ENCODE data around the gene ENKD1. TPM values are rescaled to one million over a fixed set of nuclear protein-coding genes. Genes with fewer than 3 reads are reported as not detected.

The ENKD1 gene
- total RNA-seq, 2 experiments from 2014 or later = 9.3 to 10.7 TPM

- peaks cover 10% of the 10 kb centered on the region for H3K36me3 Mint-ChIP-seq
- no peak for DNase-seq
- H3K27ac Mint-ChIP-seq = no peak overlapping the region
- H3K9me3 Mint-ChIP-seq = no peaks in the 10 kb centered on the region
- no peaks in the 10 kb centered on the region for H3K27me3 Mint-ChIP-seq
- H3K4me3 Mint-ChIP-seq = no peak overlapping the region
- H3K4me1 Mint-ChIP-seq = peaks cover 34% of the 10 kb centered on the region
Observed at GRCh38 chr16:67662653-67663010, 3.9 kb downstream of the ENKD1 start.

GRCh38 chr16:67661886-67662652 is 4.5 kb downstream of the ENKD1 start:
- Mint-ChIP-seq H3K36me3 (peaks cover 10% of the 10 kb centered on the region), H3K4me1 (peaks cover 32% of the 10 kb centered on the region), H3K9me3 (no peaks in the 10 kb centered on the region), H3K4me3 (peak overlapping the region; percentile 92), H3K27ac (no peak overlapping the region), H3K27me3 (no peaks in the 10 kb centered on the region)
- no peak for DNase-seq

GRCh38 chr16:67661101-67661761 is 5.3 kb downstream of the ENKD1 start:
- peak; percentile 24 for DNase-seq
- H3K9me3 Mint-ChIP-seq = no peaks in the 10 kb centered on the region
- peaks cover 10% of the 10 kb centered on the region for H3K36me3 Mint-ChIP-seq
- H3K4me1 Mint-ChIP-seq = peaks cover 32% of the 10 kb centered on the region
- H3K4me3 Mint-ChIP-seq = peak overlapping the region; percentile 92
- peak overlapping the region; percentile 74 for H3K27ac Mint-ChIP-seq
- no peaks in the 10 kb centered on the region for H3K27me3 Mint-ChIP-seq

- Mint-ChIP-seq H3K9me3 (no peaks in the 10 kb centered on the region), H3K4me1 (peaks cover 29% of the 10 kb centered on the region), H3K27me3 (no peaks in the 10 kb centered on the region), H3K4me3 (peak within 1 kb of the TSS; percentile 92), H3K27ac (peak within 1 kb of the TSS; percentile 93), H3K36me3 (peaks cover 10% of the 10 kb centered on the region)
- DNase-seq = peak; percentile 97
Observed at GRCh38 chr16:67660564-67661028, 6.0 kb downstream of the ENKD1 start, which contains the start of gene PARD6A. Gene PARD6A, plus strand, starts transcription at chr16:67660960. Its CDS starts 79 bp downstream, at chr16:67661039.

- Mint-ChIP-seq H3K27me3 (no peaks in the 10 kb centered on the region), H3K9me3 (no peaks in the 10 kb centered on the region), H3K36me3 (peaks cover 10% of the 10 kb centered on the region), H3K27ac (peak within 1 kb of the TSS; percentile 93), H3K4me1 (peaks cover 26% of the 10 kb centered on the region), H3K4me3 (peak within 1 kb of the TSS; percentile 92)
- peak; percentile 96 for DNase-seq
Observed at GRCh38 chr16:67659675-67660563, 6.6 kb downstream of the ENKD1 start, which contains the start of gene ACD. Gene ACD, minus strand, starts transcription at chr16:67660260. Its CDS starts 40 bp downstream, at chr16:67660220.

GRCh38 chr16:67658849-67659674 is 7.5 kb downstream of the ENKD1 start:
- Mint-ChIP-seq H3K4me3 (peak overlapping the region; percentile 92), H3K4me1 (peaks cover 26% of the 10 kb centered on the region), H3K27ac (peak overlapping the region; percentile 93), H3K27me3 (no peaks in the 10 kb centered on the region), H3K36me3 (peaks cover 10% of the 10 kb centered on the region), H3K9me3 (no peaks in the 10 kb centered on the region)
- no peak for DNase-seq

- Mint-ChIP-seq H3K9me3 (no peaks in the 10 kb centered on the region), H3K4me1 (peaks cover 26% of the 10 kb centered on the region), H3K27me3 (no peaks in the 10 kb centered on the region), H3K27ac (no peak overlapping the region), H3K36me3 (peaks cover 9% of the 10 kb centered on the region), H3K4me3 (peak overlapping the region; percentile 32)
- no peak for DNase-seq
Observed at GRCh38 chr16:67657751-67658518, 8.6 kb downstream of the ENKD1 start.

GRCh38 chr16:67657017-67657608 is 9.4 kb downstream of the ENKD1 start:
- H3K36me3 Mint-ChIP-seq = peaks cover 9% of the 10 kb centered on the region
- H3K27me3 Mint-ChIP-seq = no peaks in the 10 kb centered on the region
- DNase-seq = no peak
- no peak overlapping the region for H3K27ac Mint-ChIP-seq
- peaks cover 26% of the 10 kb centered on the region for H3K4me1 Mint-ChIP-seq
- no peak overlapping the region for H3K4me3 Mint-ChIP-seq
- H3K9me3 Mint-ChIP-seq = no peaks in the 10 kb centered on the region

- H3K9me3 Mint-ChIP-seq = no peaks in the 10 kb centered on the region
- H3K27ac Mint-ChIP-seq = no peak overlapping the region
- H3K27me3 Mint-ChIP-seq = no peaks in the 10 kb centered on the region
- H3K4me1 Mint-ChIP-seq = peaks cover 22% of the 10 kb centered on the region
- peaks cover 13% of the 10 kb centered on the region for H3K36me3 Mint-ChIP-seq
- DNase-seq = no peak
- H3K4me3 Mint-ChIP-seq = no peak overlapping the region
Observed at GRCh38 chr16:67656344-67657016, 10.1 kb downstream of the ENKD1 start.

- Mint-ChIP-seq H3K27me3 (no peaks in the 10 kb centered on the region), H3K9me3 (no peaks in the 10 kb centered on the region), H3K36me3 (peaks cover 15% of the 10 kb centered on the region), H3K4me1 (peaks cover 17% of the 10 kb centered on the region), H3K4me3 (no peak overlapping the region), H3K27ac (no peak overlapping the region)
- no peak for DNase-seq
Observed at GRCh38 chr16:67655363-67655762, 11.2 kb downstream of the ENKD1 start.

GRCh38 chr16:67654403-67654911 is 12.1 kb downstream of the ENKD1 start:
- Mint-ChIP-seq H3K36me3 (peaks cover 15% of the 10 kb centered on the region), H3K27ac (no peak overlapping the region), H3K4me3 (no peak overlapping the region), H3K9me3 (no peaks in the 10 kb centered on the region), H3K4me1 (peaks cover 17% of the 10 kb centered on the region), H3K27me3 (no peaks in the 10 kb centered on the region)
- DNase-seq = no peak

GRCh38 chr16:67653789-67654402 is 12.7 kb downstream of the ENKD1 start:
- H3K4me1 Mint-ChIP-seq = peaks cover 13% of the 10 kb centered on the region
- H3K4me3 Mint-ChIP-seq = no peak overlapping the region
- no peak overlapping the region for H3K27ac Mint-ChIP-seq
- H3K36me3 Mint-ChIP-seq = peaks cover 11% of the 10 kb centered on the region
- H3K27me3 Mint-ChIP-seq = no peaks in the 10 kb centered on the region
- DNase-seq = no peak
- H3K9me3 Mint-ChIP-seq = no peaks in the 10 kb centered on the region
